ENCODE results near the gene GPNMB. TPM values are rescaled to one million over a fixed set of nuclear protein-coding genes. Genes with fewer than 3 reads are reported as not detected.
A peak's percentile ranks its signal among the peaks of the same experiment; 100 is the strongest.

Gene GPNMB
- total and polyA plus RNA-seq, 2 of the 13 experiments (the other 11 are each of a cell fraction or from before 2014, with no cell fraction given): 1.1 to 1.6 TPM

GRCh38 chr7:23293500-23294073 is 47.0 kb downstream of the GPNMB start (continued):
- TF ChIP-seq ZNF512B (CRISPR knock-in tag; IDR thresholded peaks at IDR 0.05; ENCODE audit: borderline replicate concordance) (peak; percentile 79; the same call in 1 of the 2 replicates), TOPORS (CRISPR knock-in tag; IDR thresholded peaks at IDR 0.05) (no peak), ERF (CRISPR knock-in tag; IDR thresholded peaks at IDR 0.05) (peak; percentile 59; the same call in 1 of the 2 replicates), ZNF740 (CRISPR knock-in tag; IDR thresholded peaks at IDR 0.05) (peak; percentile 24; the same call in 1 of the 2 replicates), GTF2F1 (IDR thresholded peaks at IDR 0.05; ENCODE audit: low read length) (0 out of 2 replicates have a peak, but pooled peaks have one; percentile 38), ZNF326 (CRISPR knock-in tag; IDR thresholded peaks at IDR 0.05; ENCODE audit: borderline replicate concordance) (no peak), ARID3A (IDR thresholded peaks at IDR 0.05; ENCODE audit: low read depth, low read length) (peak; percentile 50; the same call in 1 of the 2 replicates), LCORL (IDR thresholded peaks at IDR 0.05) (no peak), LCORL (CRISPR knock-in tag; IDR thresholded peaks at IDR 0.05) (peak; percentile 84), TEAD2 (CRISPR knock-in tag; IDR thresholded peaks at IDR 0.05) (no peak), SNAPC2 (CRISPR knock-in tag; IDR thresholded peaks at IDR 0.05) (0 out of 2 replicates have a peak, but pooled peaks have one; percentile 54), MIER2 (CRISPR knock-in tag; IDR thresholded peaks at IDR 0.05) (peak; percentile 40; the same call in 1 of the 2 replicates), ZNF691 (CRISPR knock-in tag; IDR thresholded peaks at IDR 0.05; ENCODE audit: borderline replicate concordance, low read depth) (peak; percentile 94), GMEB1 (CRISPR knock-in tag; IDR thresholded peaks at IDR 0.05; ENCODE audit: borderline replicate concordance) (peak; percentile 16; the same call in 1 of the 2 replicates), ZNF205 (CRISPR knock-in tag; IDR thresholded peaks at IDR 0.05) (peak; percentile 97), TBL1XR1 (IDR thresholded peaks at IDR 0.05; ENCODE audit: borderline replicate concordance, low read length, partially characterized antibody) (peak; percentile 37), TFAP4 (IDR thresholded peaks at IDR 0.05; ENCODE audit: borderline replicate concordance, low read depth) (peak; percentile 75; the same call in 1 of the 2 replicates), CENPX (CRISPR knock-in tag; IDR thresholded peaks at IDR 0.05) (no peak), HOMEZ (CRISPR knock-in tag; IDR thresholded peaks at IDR 0.05; ENCODE audit: low read depth) (peak; percentile 68), PHF8 (CRISPR knock-in tag; IDR thresholded peaks at IDR 0.05) (peak; percentile 46; the same call in 1 of the 2 replicates)

Data from HepG2 (cell line).